Measurements from ENCODE around the gene PCNX1. TPM values are rescaled to one million over a fixed set of nuclear protein-coding genes. Genes with fewer than 3 reads are reported as not detected.

PCNX1 gene
- total RNA-seq, 1 donor, result 51.0 TPM

GRCh38 chr14:70916799-70917198 lies 9.5 kb downstream of the PCNX1 start:
- H3K27ac ChIP-seq (ENCODE audit: low read depth, low read length), result no peak overlapping the region
- peaks cover 24% of the 10 kb centered on the region for H3K4me1 ChIP-seq (ENCODE audit: insufficient read depth, low read length)
- no peak overlapping the region for H3K4me3 ChIP-seq (ENCODE audit: insufficient read depth, low read length)
- no peak for DNase-seq (ENCODE audit: insufficient read length, low spot score, missing footprints)
- no peak overlapping the region for H3K4me2 ChIP-seq (ENCODE audit: insufficient read depth, low read length)
- peaks cover 63% of the 10 kb centered on the region for H4K20me1 ChIP-seq (ENCODE audit: insufficient read depth, low read length)
- no peaks in the 10 kb centered on the region for H3K27me3 ChIP-seq (ENCODE audit: insufficient read depth, low read length)
- H3K9me3 ChIP-seq (ENCODE audit: low read depth, low read length), result no peaks in the 10 kb centered on the region
- no peak overlapping the region for H2AFZ ChIP-seq (ENCODE audit: low read length)
- no peak for TF ChIP-seq CTCF (IDR thresholded peaks at IDR 0.05; ENCODE audit: extremely low read depth, low read depth, low read length)
- peaks cover 99% of the 10 kb centered on the region for H3K79me2 ChIP-seq (ENCODE audit: insufficient read depth, low read length)
- H3K36me3 ChIP-seq (ENCODE audit: insufficient read depth, low read length), result no peaks in the 10 kb centered on the region

- no peak for DNase-seq (ENCODE audit: insufficient read length, low spot score, missing footprints)
- no peak overlapping the region for H3K4me3 ChIP-seq (ENCODE audit: insufficient read depth, low read length)
- no peak overlapping the region for H3K4me2 ChIP-seq (ENCODE audit: insufficient read depth, low read length)
- peaks cover 97% of the 10 kb centered on the region for H3K79me2 ChIP-seq (ENCODE audit: insufficient read depth, low read length)
- no peaks in the 10 kb centered on the region for H3K27me3 ChIP-seq (ENCODE audit: insufficient read depth, low read length)
- TF ChIP-seq CTCF (IDR thresholded peaks at IDR 0.05; ENCODE audit: extremely low read depth, low read depth, low read length), result no peak
- peaks cover 26% of the 10 kb centered on the region for H3K4me1 ChIP-seq (ENCODE audit: insufficient read depth, low read length)
- H4K20me1 ChIP-seq (ENCODE audit: insufficient read depth, low read length), result peaks cover 64% of the 10 kb centered on the region
- no peak overlapping the region for H2AFZ ChIP-seq (ENCODE audit: low read length)
- H3K27ac ChIP-seq (ENCODE audit: low read depth, low read length), result no peak overlapping the region
- H3K36me3 ChIP-seq (ENCODE audit: insufficient read depth, low read length), result no peaks in the 10 kb centered on the region
- H3K9me3 ChIP-seq (ENCODE audit: low read depth, low read length), result no peaks in the 10 kb centered on the region
Observed at GRCh38 chr14:70917633-70918032, 10.4 kb downstream of the PCNX1 start.

GRCh38 chr14:70919774-70920173 lies 12.5 kb downstream of the PCNX1 start:
- peaks cover 26% of the 10 kb centered on the region for H3K4me1 ChIP-seq (ENCODE audit: insufficient read depth, low read length)
- H3K4me2 ChIP-seq (ENCODE audit: insufficient read depth, low read length), result peak overlapping the region; percentile 11
- no peak overlapping the region for H3K4me3 ChIP-seq (ENCODE audit: insufficient read depth, low read length)
- H3K9me3 ChIP-seq (ENCODE audit: low read depth, low read length), result no peaks in the 10 kb centered on the region
- peaks cover 95% of the 10 kb centered on the region for H3K79me2 ChIP-seq (ENCODE audit: insufficient read depth, low read length)
- no peak overlapping the region for H2AFZ ChIP-seq (ENCODE audit: low read length)
- H3K27me3 ChIP-seq (ENCODE audit: insufficient read depth, low read length), result no peaks in the 10 kb centered on the region
- no peak for TF ChIP-seq CTCF (IDR thresholded peaks at IDR 0.05; ENCODE audit: extremely low read depth, low read depth, low read length)
- peaks cover 62% of the 10 kb centered on the region for H4K20me1 ChIP-seq (ENCODE audit: insufficient read depth, low read length)
- H3K36me3 ChIP-seq (ENCODE audit: insufficient read depth, low read length), result no peaks in the 10 kb centered on the region
- no peak for DNase-seq (ENCODE audit: insufficient read length, low spot score, missing footprints)
- H3K27ac ChIP-seq (ENCODE audit: low read depth, low read length), result peak overlapping the region; percentile 11

- no peak overlapping the region for H3K4me3 ChIP-seq (ENCODE audit: insufficient read depth, low read length)
- no peaks in the 10 kb centered on the region for H3K27me3 ChIP-seq (ENCODE audit: insufficient read depth, low read length)
- peaks cover 26% of the 10 kb centered on the region for H3K4me1 ChIP-seq (ENCODE audit: insufficient read depth, low read length)
- DNase-seq (ENCODE audit: insufficient read length, low spot score, missing footprints), result no peak
- H2AFZ ChIP-seq (ENCODE audit: low read length), result no peak overlapping the region
- no peak for TF ChIP-seq CTCF (IDR thresholded peaks at IDR 0.05; ENCODE audit: extremely low read depth, low read depth, low read length)
- no peak overlapping the region for H3K4me2 ChIP-seq (ENCODE audit: insufficient read depth, low read length)
- H3K9me3 ChIP-seq (ENCODE audit: low read depth, low read length), result no peaks in the 10 kb centered on the region
- no peak overlapping the region for H3K27ac ChIP-seq (ENCODE audit: low read depth, low read length)
- H4K20me1 ChIP-seq (ENCODE audit: insufficient read depth, low read length), result peaks cover 58% of the 10 kb centered on the region
- no peaks in the 10 kb centered on the region for H3K36me3 ChIP-seq (ENCODE audit: insufficient read depth, low read length)
- H3K79me2 ChIP-seq (ENCODE audit: insufficient read depth, low read length), result peaks cover 95% of the 10 kb centered on the region
Observed at GRCh38 chr14:70920608-70921007, 13.3 kb downstream of the PCNX1 start.
